GM12878 (cell line): Measurements from ENCODE around the gene ITSN1. TPM values are rescaled to one million over a fixed set of nuclear protein-coding genes. Genes with fewer than 3 reads are reported as not detected.

Experiments
- ATAC-seq: fragments of 200-7000 bp; cut with Tn5 transposase; 3 replicates; pipeline ENCODE4 v1.9.1; 2020; ENCODE audit warnings: mild to moderate bottlenecking, moderate library complexity
- BruUV-seq: library from RNA; stranded (reverse); fragments of 400-500 nt; replicated peaks from 2 replicates; lab custom pipeline; 2021; lab: Mats Ljungman, UMichigan
- CTCF ChIA-PET: fragments of 300-600 bp; sonication (Branson Sonifier 250); formaldehyde crosslinking; extraction: SDS; loops from one replicate; lab custom pipeline; 2021; ENCODE audit warnings: inconsistent platforms; lab: Yijun Ruan, JAX
- POLR2A ChIA-PET: fragments of 350-600 bp; formaldehyde crosslinking; extraction: SDS; loops from one replicate; lab custom pipeline; 2021; ENCODE audit warnings: inconsistent platforms; lab: Charles Lee
- RAD21 ChIA-PET: fragments of 300-600 bp; sonication (Branson Sonifier 250); formaldehyde crosslinking; loops from one replicate; lab custom pipeline; 2023; ENCODE audit warnings: antibody characterized with exemption; ENCODE audit not compliant: unreplicated experiment; lab: Charles Lee
- SMC1A ChIA-PET: fragments of 300-600 bp; sonication (Branson Sonifier 250); formaldehyde crosslinking; loops from one replicate; lab custom pipeline; 2023; ENCODE audit not compliant: unreplicated experiment, uncharacterized antibody; lab: Charles Lee
- DNase-seq: peaks from one replicate; pipeline ENCODE4 v3.0.0-alpha.2; 2011; ENCODE audit warnings: low read depth, low spot score
- FAIRE-seq: peaks from 3 replicates; lab custom pipeline; 2011; peaks lifted over from hg19 to GRCh38; lab: Jason Lieb, UNC
- H2AFZ ChIP-seq: 2 replicates; pipeline ENCODE4 v1.6.0; 2011; ENCODE audit warnings: low read depth, low read length, control low read depth; ENCODE audit not compliant: control insufficient read depth
- H3K27ac ChIP-seq: 2 replicates; pipeline ENCODE4 v1.5.1; 2011; ENCODE audit warnings: control low read depth; ENCODE audit not compliant: control insufficient read depth, insufficient read depth
- H3K27me3 ChIP-seq, 2 experiments: replicated peaks in 1 of 2; 2 replicates each; pipeline versions ENCODE4 v1.6.0 to v1.6.1; 2011; ENCODE audit warnings: low read length in 1 of 2; ENCODE audit not compliant: control insufficient read depth in 2 of 2, insufficient read depth in 2 of 2
- H3K36me3 ChIP-seq, 2 experiments: 2 replicates each; pipeline ENCODE4 v1.5.1; 2011; ENCODE audit warnings: low read length in 1 of 2; ENCODE audit not compliant: control insufficient read depth in 2 of 2, insufficient read depth in 2 of 2
- H3K4me1 ChIP-seq: 2 replicates; pipeline ENCODE4 v1.6.1; 2011; ENCODE audit warnings: mild to moderate bottlenecking, low read length, moderate library complexity, mixed read lengths; ENCODE audit not compliant: control insufficient read depth, insufficient read depth
- H3K4me2 ChIP-seq: 2 replicates; pipeline ENCODE4 v1.6.0; 2011; ENCODE audit warnings: control low read depth; ENCODE audit not compliant: control insufficient read depth, insufficient read depth
- H3K4me3 ChIP-seq: fragments of 200-600 bp; sonication (generic); 2 replicates; pipeline ENCODE4 v1.5.1; 2016
- H3K79me2 ChIP-seq: 2 replicates; pipeline ENCODE4 v1.6.0; 2011; ENCODE audit warnings: low read length; ENCODE audit not compliant: control insufficient read depth, insufficient read depth
- H3K9ac ChIP-seq: 2 replicates; pipeline ENCODE4 v1.8.0; 2011; ENCODE audit warnings: low read length, control low read depth, mixed read lengths; ENCODE audit not compliant: control insufficient read depth, insufficient read depth
- H3K9me3 ChIP-seq: replicated peaks from 3 replicates; pipeline ENCODE4 v1.5.1; 2011; ENCODE audit warnings: mild to moderate bottlenecking, low read length; ENCODE audit not compliant: control insufficient read depth, insufficient read depth
- H4K20me1 ChIP-seq: 2 replicates; pipeline ENCODE4 v1.6.0; 2011; ENCODE audit not compliant: control insufficient read depth, insufficient read depth
- BACH1 ChIP-seq: fragments of 450-650 bp; IDR thresholded peaks from 2 replicates; pipeline ENCODE4 v1.6.1; 2017; ENCODE audit warnings: mild to moderate bottlenecking, borderline replicate concordance
- CHD1 ChIP-seq: IDR thresholded peaks from 2 replicates; pipeline ENCODE4 v1.6.1; 2012; ENCODE audit warnings: low read depth, low read length, improper control_type of control experiment
- CREM ChIP-seq: IDR thresholded peaks from 2 replicates; pipeline ENCODE4 v1.6.1; 2014; ENCODE audit warnings: antibody characterized with exemption, low read depth
- IRF4 ChIP-seq: IDR thresholded peaks from 2 replicates; pipeline ENCODE4 v1.6.1; 2011; ENCODE audit warnings: low read depth, low read length
- NFIC ChIP-seq: IDR thresholded peaks from 2 replicates; pipeline ENCODE4 v1.6.1; 2012; ENCODE audit warnings: low read depth, mild to moderate bottlenecking, inconsistent platforms, low read length, moderate library complexity
- POU2F2 ChIP-seq: IDR thresholded peaks from 3 replicates; pipeline ENCODE4 v1.6.1; 2011; ENCODE audit warnings: low read depth, mild to moderate bottlenecking, low read length, borderline replicate concordance
- RUNX3 ChIP-seq: IDR thresholded peaks from 2 replicates; pipeline ENCODE4 v1.6.1; 2012; ENCODE audit warnings: low read length, inconsistent platforms
- SUZ12 ChIP-seq: fragments of 200-600 bp; sonication (generic); IDR thresholded peaks from one replicate; pipeline ENCODE4 v1.6.1; 2018; ENCODE audit warnings: antibody characterized with exemption, mild to moderate bottlenecking; ENCODE audit not compliant: unreplicated experiment
- TCF7 ChIP-seq: IDR thresholded peaks from 2 replicates; pipeline ENCODE4 v1.6.1; 2014; ENCODE audit warnings: antibody characterized with exemption, borderline replicate concordance
- ZBED1 ChIP-seq: IDR thresholded peaks from 2 replicates; pipeline ENCODE4 v1.6.1; 2016; ENCODE audit warnings: borderline replicate concordance
- ZNF217 ChIP-seq: fragments of 450-650 bp; IDR thresholded peaks from 2 replicates; pipeline ENCODE4 v1.6.1; 2017; ENCODE audit warnings: antibody characterized with exemption, mild to moderate bottlenecking
- WGBS: methylation state at CpG from one replicate; pipeline ENCODE4 v1.1.6; 2016; ENCODE audit warnings: low lambda C conversion rate; ENCODE audit not compliant: insufficient replicate concordance, insufficient coverage; ENCODE audit errors: missing lambda C conversion rate; 5-methylcytosine and 5-hydroxymethylcytosine counted together
- in situ Hi-C: fragments of 300-500 bp; cut with MboI; formaldehyde crosslinking; loops from 9 replicates; pipeline ENCODE4 v1.14.3; 2018; ENCODE audit warnings: mixed read lengths
- intact Hi-C: fragments of 100-400 bp; cut with micrococcal nuclease; formaldehyde crosslinking; loops from one replicate; pipeline ENCODE4 v1.14.2; 2022; ENCODE audit not compliant: unreplicated experiment
- polyA plus RNA-seq, 11 experiments: library from polyadenylated mRNA; depleted of rRNA in 4 of 11; unstranded in 6 of 11; stranded (reverse) in 5 of 11; fragments of >200 nt; fragmentation: Nextera tagmentation in 4 of 11; fragmentation: Illumina TruSeq in 1 of 11; extraction: Ambion mirVana in 4 of 11; extraction: Trizol in 1 of 11; gene quantifications; 1 replicate in 1 of 11; 2 replicates in 10 of 11; pipeline versions ENCODE4 v1.2.1 to v1.2.3, GENCODE V29; 2011 to 2016; ENCODE audit warnings: inconsistent platforms in 2 of 11, missing spikeins in 2 of 11, low read depth in 1 of 11
- total RNA-seq, 4 experiments: library from RNA; depleted of rRNA in 3 of 4; stranded (reverse); fragments of >200 nt in 3 of 4; fragmentation: Illumina TruSeq in 1 of 4; extraction: Trizol in 1 of 4; gene quantifications; 2 replicates each; pipeline versions ENCODE4 v1.2.1 to v1.2.3, GENCODE V29; 2013 to 2021
- TF ChIP-seq, protein P1 (sequence below): IDR thresholded peaks from 2 replicates; pipeline ENCODE4 v1.6.1; 2012; ENCODE audit warnings: low read depth, low read length, improper control_type of control experiment
- TF ChIP-seq, protein P2 (sequence below): fragments of 450-650 bp; conservative IDR thresholded peaks from 2 replicates; pipeline ENCODE4 v1.6.1; 2017; ENCODE audit warnings: mild to moderate bottlenecking, moderate library complexity
- TF ChIP-seq, protein P3 (sequence below): fragments of 450-650 bp; IDR thresholded peaks from 2 replicates; pipeline ENCODE4 v1.6.1; 2016; ENCODE audit warnings: mild to moderate bottlenecking
- TF ChIP-seq, protein P4 (sequence below): IDR thresholded peaks from 2 replicates; pipeline ENCODE4 v1.6.1; 2012; ENCODE audit warnings: mild to moderate bottlenecking, low read depth, low read length

ITSN1 gene
- total and polyA plus RNA-seq, 10 of the 15 experiments (the other 5 are each of a cell fraction or from before 2014, with no cell fraction given): 0.89 to 10.6 (median 4.8) TPM

DNA sequence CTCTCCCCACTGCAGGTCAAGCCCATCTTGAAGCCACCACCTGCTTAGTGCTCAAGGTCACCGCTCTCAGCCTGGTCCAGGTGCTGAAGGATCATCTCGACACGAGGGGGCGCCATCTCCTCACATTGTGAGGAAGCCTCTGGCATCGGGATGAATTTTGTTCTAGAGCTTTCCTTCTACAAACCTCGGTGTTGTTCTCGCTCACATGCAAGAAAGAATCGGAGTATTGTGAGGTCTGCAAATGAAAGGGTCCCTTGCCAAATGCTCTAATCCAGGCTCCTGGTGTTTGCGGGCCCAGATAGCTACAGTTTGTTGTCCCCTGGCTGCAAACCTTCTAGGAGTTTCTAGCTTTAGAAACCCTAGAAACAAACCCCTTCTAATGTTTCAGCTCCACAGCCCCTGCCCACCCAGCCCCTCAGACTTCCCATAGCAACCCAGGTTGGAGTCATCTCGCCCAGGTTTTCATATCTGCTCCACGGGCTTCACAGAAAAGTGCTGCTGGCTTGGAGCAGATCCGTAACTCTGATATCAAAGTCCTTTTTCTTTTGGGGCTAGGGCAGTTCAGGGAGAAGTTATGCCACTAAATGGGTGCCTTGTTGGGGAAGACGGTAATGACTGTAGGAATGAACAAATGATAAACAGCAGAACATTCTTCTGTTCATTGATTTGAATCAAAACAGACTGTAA lies 281.9 kb downstream of the ITSN1 start:
- in situ Hi-C loops: loop anchor here (5.0 to 10.0 kb wide), 3 partner anchors 161 to 708 kb away; no protein-coding TSS in a partner anchor
- BruUV-seq: no TSS peak
- TF ChIP-seq NFIC (no peak), CREM (no peak), RUNX3 (0 out of 2 replicates have a peak, but pooled peaks have one; percentile 28), POU2F2 (0 out of 3 replicates have a peak, but pooled peaks have one; percentile 65), TCF7 (no peak), IRF4 (0 out of 2 replicates have a peak, but pooled peaks have one; percentile 22), ZBED1 (no peak), ZNF217 (no peak), SUZ12 (no peak), CHD1 (no peak), BACH1 (no peak)
- TF ChIP-seq, protein P1, sequence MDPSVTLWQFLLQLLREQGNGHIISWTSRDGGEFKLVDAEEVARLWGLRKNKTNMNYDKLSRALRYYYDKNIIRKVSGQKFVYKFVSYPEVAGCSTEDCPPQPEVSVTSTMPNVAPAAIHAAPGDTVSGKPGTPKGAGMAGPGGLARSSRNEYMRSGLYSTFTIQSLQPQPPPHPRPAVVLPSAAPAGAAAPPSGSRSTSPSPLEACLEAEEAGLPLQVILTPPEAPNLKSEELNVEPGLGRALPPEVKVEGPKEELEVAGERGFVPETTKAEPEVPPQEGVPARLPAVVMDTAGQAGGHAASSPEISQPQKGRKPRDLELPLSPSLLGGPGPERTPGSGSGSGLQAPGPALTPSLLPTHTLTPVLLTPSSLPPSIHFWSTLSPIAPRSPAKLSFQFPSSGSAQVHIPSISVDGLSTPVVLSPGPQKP: no peak
- TF ChIP-seq, protein P2, sequence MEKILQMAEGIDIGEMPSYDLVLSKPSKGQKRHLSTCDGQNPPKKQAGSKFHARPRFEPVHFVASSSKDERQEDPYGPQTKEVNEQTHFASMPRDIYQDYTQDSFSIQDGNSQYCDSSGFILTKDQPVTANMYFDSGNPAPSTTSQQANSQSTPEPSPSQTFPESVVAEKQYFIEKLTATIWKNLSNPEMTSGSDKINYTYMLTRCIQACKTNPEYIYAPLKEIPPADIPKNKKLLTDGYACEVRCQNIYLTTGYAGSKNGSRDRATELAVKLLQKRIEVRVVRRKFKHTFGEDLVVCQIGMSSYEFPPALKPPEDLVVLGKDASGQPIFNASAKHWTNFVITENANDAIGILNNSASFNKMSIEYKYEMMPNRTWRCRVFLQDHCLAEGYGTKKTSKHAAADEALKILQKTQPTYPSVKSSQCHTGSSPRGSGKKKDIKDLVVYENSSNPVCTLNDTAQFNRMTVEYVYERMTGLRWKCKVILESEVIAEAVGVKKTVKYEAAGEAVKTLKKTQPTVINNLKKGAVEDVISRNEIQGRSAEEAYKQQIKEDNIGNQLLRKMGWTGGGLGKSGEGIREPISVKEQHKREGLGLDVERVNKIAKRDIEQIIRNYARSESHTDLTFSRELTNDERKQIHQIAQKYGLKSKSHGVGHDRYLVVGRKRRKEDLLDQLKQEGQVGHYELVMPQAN: no peak
- TF ChIP-seq, protein P3, sequence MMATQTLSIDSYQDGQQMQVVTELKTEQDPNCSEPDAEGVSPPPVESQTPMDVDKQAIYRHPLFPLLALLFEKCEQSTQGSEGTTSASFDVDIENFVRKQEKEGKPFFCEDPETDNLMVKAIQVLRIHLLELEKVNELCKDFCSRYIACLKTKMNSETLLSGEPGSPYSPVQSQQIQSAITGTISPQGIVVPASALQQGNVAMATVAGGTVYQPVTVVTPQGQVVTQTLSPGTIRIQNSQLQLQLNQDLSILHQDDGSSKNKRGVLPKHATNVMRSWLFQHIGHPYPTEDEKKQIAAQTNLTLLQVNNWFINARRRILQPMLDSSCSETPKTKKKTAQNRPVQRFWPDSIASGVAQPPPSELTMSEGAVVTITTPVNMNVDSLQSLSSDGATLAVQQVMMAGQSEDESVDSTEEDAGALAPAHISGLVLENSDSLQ: no peak
- TF ChIP-seq, protein P4, sequence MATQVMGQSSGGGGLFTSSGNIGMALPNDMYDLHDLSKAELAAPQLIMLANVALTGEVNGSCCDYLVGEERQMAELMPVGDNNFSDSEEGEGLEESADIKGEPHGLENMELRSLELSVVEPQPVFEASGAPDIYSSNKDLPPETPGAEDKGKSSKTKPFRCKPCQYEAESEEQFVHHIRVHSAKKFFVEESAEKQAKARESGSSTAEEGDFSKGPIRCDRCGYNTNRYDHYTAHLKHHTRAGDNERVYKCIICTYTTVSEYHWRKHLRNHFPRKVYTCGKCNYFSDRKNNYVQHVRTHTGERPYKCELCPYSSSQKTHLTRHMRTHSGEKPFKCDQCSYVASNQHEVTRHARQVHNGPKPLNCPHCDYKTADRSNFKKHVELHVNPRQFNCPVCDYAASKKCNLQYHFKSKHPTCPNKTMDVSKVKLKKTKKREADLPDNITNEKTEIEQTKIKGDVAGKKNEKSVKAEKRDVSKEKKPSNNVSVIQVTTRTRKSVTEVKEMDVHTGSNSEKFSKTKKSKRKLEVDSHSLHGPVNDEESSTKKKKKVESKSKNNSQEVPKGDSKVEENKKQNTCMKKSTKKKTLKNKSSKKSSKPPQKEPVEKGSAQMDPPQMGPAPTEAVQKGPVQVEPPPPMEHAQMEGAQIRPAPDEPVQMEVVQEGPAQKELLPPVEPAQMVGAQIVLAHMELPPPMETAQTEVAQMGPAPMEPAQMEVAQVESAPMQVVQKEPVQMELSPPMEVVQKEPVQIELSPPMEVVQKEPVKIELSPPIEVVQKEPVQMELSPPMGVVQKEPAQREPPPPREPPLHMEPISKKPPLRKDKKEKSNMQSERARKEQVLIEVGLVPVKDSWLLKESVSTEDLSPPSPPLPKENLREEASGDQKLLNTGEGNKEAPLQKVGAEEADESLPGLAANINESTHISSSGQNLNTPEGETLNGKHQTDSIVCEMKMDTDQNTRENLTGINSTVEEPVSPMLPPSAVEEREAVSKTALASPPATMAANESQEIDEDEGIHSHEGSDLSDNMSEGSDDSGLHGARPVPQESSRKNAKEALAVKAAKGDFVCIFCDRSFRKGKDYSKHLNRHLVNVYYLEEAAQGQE: no peak

More for the DNA sequence above, 281.9 kb downstream of the ITSN1 start:
- intact Hi-C loops: loop anchor here (1.0 to 5.0 kb wide), 5 partner anchors 53 to 427 kb away; no protein-coding TSS in a partner anchor
- H3K4me1 ChIP-seq: peaks cover 7% of the 10 kb centered on the region
- H4K20me1 ChIP-seq: no peaks in the 10 kb centered on the region
- peak overlapping the region; percentile 49 for H2AFZ ChIP-seq
- ATAC-seq (peak; percentile 99), DNase-seq (peak; percentile 67), FAIRE-seq (peak; percentile 97)
- H3K27ac ChIP-seq: no peak overlapping the region
- H3K36me3 ChIP-seq: no peaks in the 10 kb centered on the region
- POLR2A ChIA-PET: interaction anchor here (0.6 to 2.9 kb wide), 8 partner anchors 14 to 427 kb away, joined by 3 to 21 read pairs (median 4); no protein-coding TSS in a partner anchor
- H3K9me3 ChIP-seq: no peaks in the 10 kb centered on the region
- RAD21 ChIA-PET: interaction anchor here (0.7 to 8.3 kb wide), 50 partner anchors 9 to 679 kb away, joined by 3 to 241 read pairs (median 5); partner anchors contain the start of genes MRPS6 and SLC5A3
- H3K9ac ChIP-seq: no peak overlapping the region
- CTCF ChIA-PET: interaction anchor here (0.6 to 4.4 kb wide), 63 partner anchors 10 to 706 kb away, joined by 3 to 349 read pairs (median 6); partner anchors contain the start of genes ATP5PO, MRPS6 and SLC5A3
- SMC1A ChIA-PET: interaction anchor here (0.6 to 4.4 kb wide), 51 partner anchors 9 to 685 kb away, joined by 3 to 169 read pairs (median 5); partner anchors contain the start of gene ATP5PO
- H3K4me3 ChIP-seq: no peak overlapping the region
- no peaks in the 10 kb centered on the region for H3K27me3 ChIP-seq
- H3K4me2 ChIP-seq: no peak overlapping the region
- WGBS: 26% methylated on average over 13 of the region's 13 CpGs
- H3K79me2 ChIP-seq: no peaks in the 10 kb centered on the region
